ENCODE data around the gene TLE6. TPM values are rescaled to one million over a fixed set of nuclear protein-coding genes. Genes with fewer than 3 reads are reported as not detected.

Gene TLE6
- total and polyA plus RNA-seq, 2 of the 13 experiments (the other 11 are each of a cell fraction or from before 2014, with no cell fraction given): 0.24 to 5.5 TPM

- TF ChIP-seq ZFY (CRISPR knock-in tag; IDR thresholded peaks at IDR 0.05) (no peak), MED8 (CRISPR knock-in tag; IDR thresholded peaks at IDR 0.05; ENCODE audit: insufficient replicate concordance) (no peak), PAXIP1 (CRISPR knock-in tag; conservative IDR thresholded peaks at IDR 0.05) (no peak), KLF11 (CRISPR knock-in tag; IDR thresholded peaks at IDR 0.05) (no peak), MEF2D (CRISPR knock-in tag; IDR thresholded peaks at IDR 0.05) (no peak), NONO (IDR thresholded peaks at IDR 0.05) (no peak), NONO (CRISPR knock-in tag; conservative IDR thresholded peaks at IDR 0.05) (no peak), ZNF281 (CRISPR knock-in tag; IDR thresholded peaks at IDR 0.05; ENCODE audit: borderline replicate concordance) (no peak), RAD21 (CRISPR knock-in tag; IDR thresholded peaks at IDR 0.05) (no peak), ZNF343 (CRISPR knock-in tag; IDR thresholded peaks at IDR 0.05) (no peak), FOSL1 (CRISPR knock-in tag; IDR thresholded peaks at IDR 0.05; ENCODE audit: borderline replicate concordance) (no peak), ZNF329 (CRISPR knock-in tag; IDR thresholded peaks at IDR 0.05; ENCODE audit: low read depth) (no peak), MEIS2 (CRISPR knock-in tag; IDR thresholded peaks at IDR 0.05) (no peak), SATB2 (CRISPR knock-in tag; IDR thresholded peaks at IDR 0.05) (no peak), ZNF772 (CRISPR knock-in tag; IDR thresholded peaks at IDR 0.05) (no peak), NFE2 (CRISPR knock-in tag; IDR thresholded peaks at IDR 0.05) (no peak)
- Histone ChIP-seq H3K36me3 (replicated peaks in 1 of 2; ENCODE audit: control insufficient read depth in 1 of 2, insufficient read depth in 2 of 2, low read length in 2 of 2) (no peaks in the 10 kb centered on the region), H2AFZ (ENCODE audit: low read length) (no peak overlapping the region), H3K4me2 (ENCODE audit: low read depth, low read length) (no peak overlapping the region), H4K20me1 (ENCODE audit: insufficient read depth, low read length) (no peaks in the 10 kb centered on the region), H3K9ac (ENCODE audit: insufficient read depth, low read depth, low read length) (no peak overlapping the region), H3K4me1 (ENCODE audit: insufficient read depth, low read length) (peaks cover 52% of the 10 kb centered on the region), H3K79me2 (ENCODE audit: insufficient read depth, low read length) (no peaks in the 10 kb centered on the region), H3K27me3 (ENCODE audit: control insufficient read depth in 1 of 2, insufficient read depth in 2 of 2, low read length in 2 of 2) (peaks cover 7 to 74% of the 10 kb centered on the region in 2 experiments; a peak in 4 of 5 replicates), H3K9me3 (ENCODE audit: low read length) (no peaks in the 10 kb centered on the region), H3K4me3 (replicated peaks in 1 of 3; ENCODE audit: insufficient read depth in 1 of 3, low read depth in 2 of 3, low read length in 3 of 3) (no peak overlapping the region), H3K27ac (ENCODE audit: extremely low read length, insufficient read depth, low read length) (no peak overlapping the region)
- ATAC-seq: no peak
- WGBS (ENCODE audit: low lambda C conversion rate): 43% methylated on average over 7 of the region's 9 CpGs
- BruUV-seq (replicated peaks): no TSS peak
- no peak for FAIRE-seq
- in situ Hi-C loops (cut with HindIII; ENCODE audit: extremely low pct_ligation_motif_present, low pct_unique_long_range_greater_than_20kb): no loop called here
- POLR2A ChIA-PET: no interaction called here
- CTCF ChIA-PET (ENCODE audit: low intra/inter-chr PET ratio, low total read pairs): no interaction called here
- intact Hi-C loops (cut with micrococcal nuclease; ENCODE audit: unreplicated experiment): no loop called here
- no peak for DNase-seq (ENCODE audit: low spot score)
These were observed 50.6 kb downstream of the TLE6 start for GRCh38 chr19:3027981-3028304.

All from HepG2 (cell line).